SK-N-SH (cell line): ENCODE results near the gene GMPPB. TPM values are rescaled to one million over a fixed set of nuclear protein-coding genes. Genes with fewer than 3 reads are reported as not detected.

ENCODE experiments used
- CTCF ChIA-PET: fragments of 300-600, 350-600 bp; formaldehyde crosslinking; extraction: SDS; loops from one replicate; lab custom pipeline; 2021; lab: Yijun Ruan, JAX
- POLR2A ChIA-PET: fragments of 350-600 bp; sonication (Branson Sonifier 250); formaldehyde crosslinking; extraction: SDS; loops from one replicate; lab custom pipeline; 2020; ENCODE audit warnings: antibody characterized with exemption, inconsistent platforms; lab: Yijun Ruan, JAX
- DNase-seq: peaks from one replicate; pipeline ENCODE4 v3.0.0; 2012
- H2AFZ ChIP-seq: fragments of 200-600 bp; sonication (generic); 2 replicates; pipeline ENCODE4 v1.8.1; 2016; ENCODE audit warnings: antibody characterized with exemption, mild to moderate bottlenecking, low read depth
- H3F3A ChIP-seq: fragments of 200-600 bp; sonication (generic); replicated peaks from 2 replicates; pipeline ENCODE3; 2016; ENCODE audit warnings: antibody characterized with exemption, mild to moderate bottlenecking; ENCODE audit not compliant: insufficient read depth
- H3K27ac ChIP-seq, 2 experiments: fragments of 200-500 bp in 1 of 2; fragments of 200-600 bp in 1 of 2; sonication (Bioruptor generic) in 1 of 2; sonication (generic), shearing (Covaris generic) in 1 of 2; 2 replicates each; pipeline versions ENCODE4 v1.5.1 to v1.6.1; 2014 to 2016; ENCODE audit warnings: low read depth in 2 of 2, inconsistent platforms in 1 of 2, low read length in 1 of 2, mild to moderate bottlenecking in 1 of 2, mixed read lengths in 1 of 2
- H3K27me3 ChIP-seq: fragments of 200-600 bp; sonication (generic), shearing (Covaris generic); 2 replicates; pipeline ENCODE4 v1.6.1; 2016; ENCODE audit warnings: mixed run types; ENCODE audit not compliant: insufficient read depth
- H3K36me3 ChIP-seq, 2 experiments: fragments of 200-500 bp in 1 of 2; fragments of 200-600 bp in 1 of 2; sonication (Bioruptor generic) in 1 of 2; sonication (generic) in 1 of 2; replicated peaks in 1 of 2; 2 replicates each; pipeline versions ENCODE3 to v1.5.1; 2014 to 2016; ENCODE audit warnings: low read length in 1 of 2, mild to moderate bottlenecking in 1 of 2; ENCODE audit not compliant: insufficient read depth in 2 of 2, control insufficient read depth in 1 of 2
- H3K4me1 ChIP-seq, 2 experiments: fragments of 200-500 bp in 1 of 2; fragments of 200-600 bp in 1 of 2; sonication (Bioruptor generic) in 1 of 2; sonication (generic), shearing (Covaris generic) in 1 of 2; 2 replicates each; pipeline versions ENCODE4 v1.5.1 to v1.6.1; 2014 to 2016; ENCODE audit warnings: low read depth in 1 of 2, low read length in 1 of 2, mixed run types in 1 of 2; ENCODE audit not compliant: insufficient read depth in 2 of 2, control insufficient read depth in 1 of 2
- H3K4me2 ChIP-seq: fragments of 200-600 bp; sonication (generic), shearing (Covaris generic); 2 replicates; pipeline ENCODE4 v1.6.1; 2017; ENCODE audit warnings: mixed run types
- H3K4me3 ChIP-seq, 2 experiments: fragments of 200-500 bp in 1 of 2; fragments of 200-600 bp in 1 of 2; sonication (Bioruptor generic) in 1 of 2; sonication (generic), shearing (Covaris generic) in 1 of 2; 2 replicates each; pipeline versions ENCODE4 v1.5.1 to v1.8.1; 2014 to 2016; ENCODE audit warnings: low read depth in 2 of 2, inconsistent platforms in 1 of 2, low read length in 1 of 2, mild to moderate bottlenecking in 1 of 2, mixed read lengths in 1 of 2, moderate library complexity in 1 of 2
- H3K79me2 ChIP-seq: fragments of 200-600 bp; sonication (generic); 2 replicates; pipeline ENCODE4 v1.8.1; 2017; ENCODE audit warnings: mild to moderate bottlenecking; ENCODE audit not compliant: insufficient read depth
- H3K9ac ChIP-seq: fragments of 200-600 bp; sonication (generic); 2 replicates; pipeline ENCODE4 v1.6.1; 2017; ENCODE audit warnings: mixed run types
- H3K9me2 ChIP-seq: fragments of 200-600 bp; sonication (generic); 2 replicates; pipeline ENCODE4 v1.6.1; 2017; ENCODE audit warnings: mixed run types
- H3K9me3 ChIP-seq: fragments of 200-600 bp; sonication (generic); 2 replicates; pipeline ENCODE4 v1.6.1; 2017; ENCODE audit warnings: mixed run types, mild to moderate bottlenecking, moderate library complexity
- H4K20me1 ChIP-seq: fragments of 200-600 bp; sonication (generic); 2 replicates; pipeline ENCODE4 v1.6.1; 2017; ENCODE audit warnings: mild to moderate bottlenecking, mixed run types; ENCODE audit not compliant: insufficient read depth
- CTCF ChIP-seq: fragments of 200-600 bp; sonication (generic); IDR thresholded peaks from 2 replicates; pipeline ENCODE4 v1.6.1; 2017; ENCODE audit warnings: antibody characterized with exemption, mild to moderate bottlenecking, moderate library complexity
- ELF1 ChIP-seq: IDR thresholded peaks from 2 replicates; pipeline ENCODE4 v1.4.0; 2012
- FOXJ3 ChIP-seq: sonication (generic); formaldehyde crosslinking; IDR thresholded peaks from 2 replicates; pipeline ENCODE4 v1.5.1; 2020; ENCODE audit warnings: mild to moderate bottlenecking, missing genetic modification reagents
- GABPA ChIP-seq: IDR thresholded peaks from 2 replicates; pipeline ENCODE4 v1.4.0; 2012; ENCODE audit warnings: low read depth, mild to moderate bottlenecking
- GATA2 ChIP-seq: sonication (generic); formaldehyde crosslinking; IDR thresholded peaks from 2 replicates; pipeline ENCODE4 v1.5.0; 2020; ENCODE audit warnings: mild to moderate bottlenecking, missing genetic modification reagents
- JUND ChIP-seq: IDR thresholded peaks from 2 replicates; pipeline ENCODE4 v1.4.0; 2012
- MAX ChIP-seq: IDR thresholded peaks from 2 replicates; pipeline ENCODE4 v1.4.0; 2012; ENCODE audit warnings: low read depth
- MEF2A ChIP-seq: IDR thresholded peaks from 2 replicates; pipeline ENCODE4 v1.4.0; 2012; ENCODE audit warnings: low read depth, borderline replicate concordance
- NFIC ChIP-seq: IDR thresholded peaks from 2 replicates; pipeline ENCODE4 v1.4.0; 2012; ENCODE audit warnings: borderline replicate concordance
- NRF1 ChIP-seq: IDR thresholded peaks from 2 replicates; pipeline ENCODE4 v1.6.1; 2012; ENCODE audit warnings: low read depth, mild to moderate bottlenecking, low read length
- POLR2AphosphoS5 ChIP-seq: IDR thresholded peaks from 2 replicates; pipeline ENCODE4 v1.6.1; 2012; ENCODE audit warnings: low read depth, low read length
- RAD21 ChIP-seq: IDR thresholded peaks from 2 replicates; pipeline ENCODE4 v1.6.1; 2012; ENCODE audit warnings: mild to moderate bottlenecking, low read length
- RCOR1 ChIP-seq: fragments of 150-350 bp; IDR thresholded peaks from 2 replicates; pipeline ENCODE4 v1.6.1; 2017; ENCODE audit warnings: antibody characterized with exemption, low read length
- RFX5 ChIP-seq: IDR thresholded peaks from 2 replicates; pipeline ENCODE4 v1.6.1; 2012; ENCODE audit warnings: mild to moderate bottlenecking, improper control_type of control experiment, low read length
- RXRA ChIP-seq: IDR thresholded peaks from 2 replicates; pipeline ENCODE4 v1.4.0; 2012; ENCODE audit warnings: low read depth, mild to moderate bottlenecking, borderline replicate concordance
- SIN3A ChIP-seq: IDR thresholded peaks from 2 replicates; pipeline ENCODE4 v1.6.1; 2012; ENCODE audit warnings: low read depth, mild to moderate bottlenecking, low read length, moderate library complexity, borderline replicate concordance
- SMC3 ChIP-seq: IDR thresholded peaks from 2 replicates; pipeline ENCODE4 v1.6.1; 2012; ENCODE audit warnings: low read depth, low read length, improper control_type of control experiment
- TAF1 ChIP-seq: IDR thresholded peaks from 2 replicates; pipeline ENCODE4 v1.6.1; 2012; ENCODE audit warnings: low read depth, mild to moderate bottlenecking, low read length, moderate library complexity, borderline replicate concordance
- WGBS: methylation state at CpG from one replicate; pipeline ENCODE4 v1.1.6; 2017; ENCODE audit warnings: low lambda C conversion rate; 5-methylcytosine and 5-hydroxymethylcytosine counted together
- polyA plus RNA-seq, 3 experiments: library from polyadenylated mRNA; depleted of rRNA; stranded (reverse); fragments of >200 nt; gene quantifications; 2 replicates each; pipeline ENCODE4 v1.2.3, GENCODE V29; 2012
- TF ChIP-seq, protein P1 (sequence below): IDR thresholded peaks from 2 replicates; pipeline ENCODE4 v1.6.1; 2012; ENCODE audit warnings: mild to moderate bottlenecking, low read depth, low read length, moderate library complexity
- TF ChIP-seq, protein P2 (sequence below): IDR thresholded peaks from 2 replicates; pipeline ENCODE4 v1.4.0; 2012; ENCODE audit warnings: low read depth, borderline replicate concordance

Gene GMPPB
- polyA plus RNA-seq, 1 of the 3 experiments (the other 2 are of a cell fraction): 25.1 TPM

- no peaks in the 10 kb centered on the region for H3K79me2 ChIP-seq
- 73% methylated on average over 13 of the region's 13 CpGs for WGBS
- no peak overlapping the region for H2AFZ ChIP-seq
- H3K9ac ChIP-seq: no peak overlapping the region
- H3K4me2 ChIP-seq: no peak overlapping the region
- peaks cover 0 to 38% of the 10 kb centered on the region in 2 experiments for H3K36me3 ChIP-seq
- no peak overlapping the region for H3K4me3 ChIP-seq
- TF ChIP-seq CTCF: peak; percentile 34
- TF ChIP-seq, protein P1, sequence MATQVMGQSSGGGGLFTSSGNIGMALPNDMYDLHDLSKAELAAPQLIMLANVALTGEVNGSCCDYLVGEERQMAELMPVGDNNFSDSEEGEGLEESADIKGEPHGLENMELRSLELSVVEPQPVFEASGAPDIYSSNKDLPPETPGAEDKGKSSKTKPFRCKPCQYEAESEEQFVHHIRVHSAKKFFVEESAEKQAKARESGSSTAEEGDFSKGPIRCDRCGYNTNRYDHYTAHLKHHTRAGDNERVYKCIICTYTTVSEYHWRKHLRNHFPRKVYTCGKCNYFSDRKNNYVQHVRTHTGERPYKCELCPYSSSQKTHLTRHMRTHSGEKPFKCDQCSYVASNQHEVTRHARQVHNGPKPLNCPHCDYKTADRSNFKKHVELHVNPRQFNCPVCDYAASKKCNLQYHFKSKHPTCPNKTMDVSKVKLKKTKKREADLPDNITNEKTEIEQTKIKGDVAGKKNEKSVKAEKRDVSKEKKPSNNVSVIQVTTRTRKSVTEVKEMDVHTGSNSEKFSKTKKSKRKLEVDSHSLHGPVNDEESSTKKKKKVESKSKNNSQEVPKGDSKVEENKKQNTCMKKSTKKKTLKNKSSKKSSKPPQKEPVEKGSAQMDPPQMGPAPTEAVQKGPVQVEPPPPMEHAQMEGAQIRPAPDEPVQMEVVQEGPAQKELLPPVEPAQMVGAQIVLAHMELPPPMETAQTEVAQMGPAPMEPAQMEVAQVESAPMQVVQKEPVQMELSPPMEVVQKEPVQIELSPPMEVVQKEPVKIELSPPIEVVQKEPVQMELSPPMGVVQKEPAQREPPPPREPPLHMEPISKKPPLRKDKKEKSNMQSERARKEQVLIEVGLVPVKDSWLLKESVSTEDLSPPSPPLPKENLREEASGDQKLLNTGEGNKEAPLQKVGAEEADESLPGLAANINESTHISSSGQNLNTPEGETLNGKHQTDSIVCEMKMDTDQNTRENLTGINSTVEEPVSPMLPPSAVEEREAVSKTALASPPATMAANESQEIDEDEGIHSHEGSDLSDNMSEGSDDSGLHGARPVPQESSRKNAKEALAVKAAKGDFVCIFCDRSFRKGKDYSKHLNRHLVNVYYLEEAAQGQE: no peak
- no peak overlapping the region for H3K27ac ChIP-seq
- H3K9me3 ChIP-seq: no peaks in the 10 kb centered on the region
- H3K9me2 ChIP-seq: no peaks in the 10 kb centered on the region
- H3K27me3 ChIP-seq: no peaks in the 10 kb centered on the region
- no peaks in the 10 kb centered on the region for H4K20me1 ChIP-seq
- H3F3A ChIP-seq: no peaks in the 10 kb centered on the region
- ChIA-PET CTCF (interaction anchor here (0.7 to 8.1 kb wide), 15 partner anchors 9 to 401 kb away, joined by 3 to 76 read pairs (median 6); partner anchors contain the start of genes AMIGO3 and GMPPB), POLR2A (interaction anchor here (0.9 kb wide), 1 partner anchor 18 kb away, joined by 3 read pairs; no protein-coding TSS in a partner anchor)
- H3K4me1 ChIP-seq: no peaks in the 10 kb centered on the region
- no peak for DNase-seq
Observed at GRCh38 chr3:49700453-49701128, 23.2 kb downstream of the GMPPB start.

GRCh38 chr3:49700014-49700413, 23.7 kb downstream of the GMPPB start:
- H4K20me1 ChIP-seq: no peaks in the 10 kb centered on the region
- ChIA-PET CTCF (interaction anchor here (1.4 to 8.1 kb wide), 3 partner anchors 11 to 160 kb away, joined by 3 to 76 read pairs (median 19); partner anchors contain the start of gene AMIGO3), POLR2A (no interaction called here)
- WGBS: 78% methylated on average over 4 of the region's 8 CpGs
- no peaks in the 10 kb centered on the region for H3K4me1 ChIP-seq
- no peaks in the 10 kb centered on the region for H3K9me3 ChIP-seq
- no peak for DNase-seq
- peaks cover 0 to 38% of the 10 kb centered on the region in 2 experiments for H3K36me3 ChIP-seq
- no peak overlapping the region for H3K27ac ChIP-seq
- H2AFZ ChIP-seq: no peak overlapping the region
- no peaks in the 10 kb centered on the region for H3K27me3 ChIP-seq
- no peak overlapping the region for H3K4me2 ChIP-seq
- H3K9me2 ChIP-seq: no peaks in the 10 kb centered on the region
- H3F3A ChIP-seq: no peaks in the 10 kb centered on the region
- no peaks in the 10 kb centered on the region for H3K79me2 ChIP-seq
- H3K4me3 ChIP-seq: no peak overlapping the region
- no peak overlapping the region for H3K9ac ChIP-seq
- TF ChIP-seq GATA2: no peak
- TF ChIP-seq, protein P2, sequence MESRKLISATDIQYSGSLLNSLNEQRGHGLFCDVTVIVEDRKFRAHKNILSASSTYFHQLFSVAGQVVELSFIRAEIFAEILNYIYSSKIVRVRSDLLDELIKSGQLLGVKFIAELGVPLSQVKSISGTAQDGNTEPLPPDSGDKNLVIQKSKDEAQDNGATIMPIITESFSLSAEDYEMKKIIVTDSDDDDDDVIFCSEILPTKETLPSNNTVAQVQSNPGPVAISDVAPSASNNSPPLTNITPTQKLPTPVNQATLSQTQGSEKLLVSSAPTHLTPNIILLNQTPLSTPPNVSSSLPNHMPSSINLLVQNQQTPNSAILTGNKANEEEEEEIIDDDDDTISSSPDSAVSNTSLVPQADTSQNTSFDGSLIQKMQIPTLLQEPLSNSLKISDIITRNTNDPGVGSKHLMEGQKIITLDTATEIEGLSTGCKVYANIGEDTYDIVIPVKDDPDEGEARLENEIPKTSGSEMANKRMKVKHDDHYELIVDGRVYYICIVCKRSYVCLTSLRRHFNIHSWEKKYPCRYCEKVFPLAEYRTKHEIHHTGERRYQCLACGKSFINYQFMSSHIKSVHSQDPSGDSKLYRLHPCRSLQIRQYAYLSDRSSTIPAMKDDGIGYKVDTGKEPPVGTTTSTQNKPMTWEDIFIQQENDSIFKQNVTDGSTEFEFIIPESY: no peak
- no peak for TF ChIP-seq FOXJ3 (CRISPR knock-in tag)
- no peak for TF ChIP-seq GABPA
- TF ChIP-seq POLR2AphosphoS5: no peak
- no peak for TF ChIP-seq TAF1
- TF ChIP-seq SIN3A: no peak
- no peak for TF ChIP-seq RCOR1
- TF ChIP-seq SMC3: no peak
- TF ChIP-seq RFX5: no peak
- TF ChIP-seq MAX: no peak
- TF ChIP-seq NRF1: no peak
- TF ChIP-seq ELF1: no peak
- TF ChIP-seq MEF2A: no peak
- TF ChIP-seq RAD21: no peak
- no peak for TF ChIP-seq NFIC
- no peak for TF ChIP-seq JUND
- no peak for TF ChIP-seq RXRA
